Rectal smooth muscle tissue (tissue), 1 donor: ENCODE measurements around the gene NAALADL2.
"Not testable (repeated sequence)": the region's sequence is repeated elsewhere in the genome, so short reads cannot be mapped to it uniquely, and the experiment has no call there.

Experiments used
- H3K27ac ChIP-seq: one replicate; pipeline ENCODE4 v1.7.0; 2013; ENCODE audit warnings: low read depth, low read length, inconsistent platforms
- H3K27me3 ChIP-seq: one replicate; pipeline ENCODE4 v1.7.0; 2013; ENCODE audit warnings: low read length; ENCODE audit not compliant: control insufficient read depth, insufficient read depth
- H3K36me3 ChIP-seq: one replicate; pipeline ENCODE4 v1.7.0; 2013; ENCODE audit warnings: low read length; ENCODE audit not compliant: control insufficient read depth, insufficient read depth
- H3K4me1 ChIP-seq: one replicate; pipeline ENCODE4 v1.7.0; 2013; ENCODE audit warnings: low read length; ENCODE audit not compliant: control insufficient read depth, insufficient read depth
- H3K4me3 ChIP-seq: one replicate; pipeline ENCODE4 v1.7.0; 2013; ENCODE audit warnings: low read length
- H3K9ac ChIP-seq: one replicate; pipeline ENCODE4 v1.7.0; 2013; ENCODE audit warnings: low read length

Gene NAALADL2

GRCh38 chr3:175805825-175806224 is 946.7 kb downstream of the NAALADL2 start:
- Histone ChIP-seq H3K27me3 (no peaks in the 10 kb centered on the region), H3K36me3 (no peaks in the 10 kb centered on the region), H3K4me3 (no peak overlapping the region), H3K9ac (no peak overlapping the region), H3K4me1 (no peaks in the 10 kb centered on the region), H3K27ac (no peak overlapping the region)

GRCh38 chr3:175807175-175807574 is 948.0 kb downstream of the NAALADL2 start:
- Histone ChIP-seq H3K27ac (no peak overlapping the region), H3K27me3 (no peaks in the 10 kb centered on the region), H3K36me3 (no peaks in the 10 kb centered on the region), H3K9ac (no peak overlapping the region), H3K4me1 (no peaks in the 10 kb centered on the region), H3K4me3 (no peak overlapping the region)

GRCh38 chr3:175818811-175819464 is 959.8 kb downstream of the NAALADL2 start:
- Histone ChIP-seq H3K36me3 (no peaks in the 10 kb centered on the region), H3K27ac (no peak overlapping the region), H3K4me3 (no peak overlapping the region), H3K4me1 (no peaks in the 10 kb centered on the region), H3K27me3 (no peaks in the 10 kb centered on the region), H3K9ac (no peak overlapping the region)

GRCh38 chr3:175822766-175823491 is 963.8 kb downstream of the NAALADL2 start:
- H3K4me1 ChIP-seq, H3K27me3 ChIP-seq: not testable (repeated sequence)

GRCh38 chr3:175825016-175825580 is 966.0 kb downstream of the NAALADL2 start:
- H3K4me1 ChIP-seq, H3K36me3 ChIP-seq, H3K27me3 ChIP-seq, H3K4me3 ChIP-seq, H3K27ac ChIP-seq, H3K9ac ChIP-seq: not testable (repeated sequence)

More at GRCh38 chr3:175822766-175823491, 963.8 kb downstream of the NAALADL2 start:
- H3K4me3 ChIP-seq, H3K36me3 ChIP-seq, H3K9ac ChIP-seq, H3K27ac ChIP-seq: not testable (repeated sequence)

- Histone ChIP-seq H3K36me3 (no peaks in the 10 kb centered on the region), H3K27ac (no peak overlapping the region), H3K4me3 (no peak overlapping the region), H3K9ac (no peak overlapping the region), H3K27me3 (no peaks in the 10 kb centered on the region), H3K4me1 (no peaks in the 10 kb centered on the region)
These were observed 967.6 kb downstream of the NAALADL2 start for GRCh38 chr3:175826759-175827158.

- H3K4me3 ChIP-seq, H3K9ac ChIP-seq, H3K27ac ChIP-seq, H3K4me1 ChIP-seq, H3K36me3 ChIP-seq, H3K27me3 ChIP-seq: not testable (repeated sequence)
These were observed 970.7 kb downstream of the NAALADL2 start for GRCh38 chr3:175829809-175830208.

- H3K27me3 ChIP-seq, H3K4me1 ChIP-seq, H3K27ac ChIP-seq, H3K36me3 ChIP-seq, H3K4me3 ChIP-seq, H3K9ac ChIP-seq: not testable (repeated sequence)
These were observed 976.6 kb downstream of the NAALADL2 start for GRCh38 chr3:175835763-175836162.

GRCh38 chr3:175836617-175837016 is 977.5 kb downstream of the NAALADL2 start:
- H3K4me3 ChIP-seq: no peak overlapping the region
- no peak overlapping the region for H3K27ac ChIP-seq
- H3K9ac ChIP-seq: no peak overlapping the region
- H3K27me3 ChIP-seq: no peaks in the 10 kb centered on the region
- H3K36me3 ChIP-seq: no peaks in the 10 kb centered on the region
- peaks cover 3% of the 10 kb centered on the region for H3K4me1 ChIP-seq

GRCh38 chr3:175837962-175838361 is 978.8 kb downstream of the NAALADL2 start:
- Histone ChIP-seq H3K27ac (no peak overlapping the region), H3K4me1 (peaks cover 3% of the 10 kb centered on the region), H3K4me3 (no peak overlapping the region), H3K36me3 (no peaks in the 10 kb centered on the region), H3K27me3 (no peaks in the 10 kb centered on the region), H3K9ac (no peak overlapping the region)

GRCh38 chr3:175839366-175840005 is 980.4 kb downstream of the NAALADL2 start:
- no peaks in the 10 kb centered on the region for H3K36me3 ChIP-seq
- H3K9ac ChIP-seq: no peak overlapping the region
- no peaks in the 10 kb centered on the region for H3K27me3 ChIP-seq
- no peak overlapping the region for H3K4me3 ChIP-seq
- H3K4me1 ChIP-seq: peaks cover 3% of the 10 kb centered on the region
- H3K27ac ChIP-seq: no peak overlapping the region

- no peaks in the 10 kb centered on the region for H3K36me3 ChIP-seq
- no peaks in the 10 kb centered on the region for H3K4me1 ChIP-seq
- H3K27ac ChIP-seq: no peak overlapping the region
These were observed 992.4 kb downstream of the NAALADL2 start for GRCh38 chr3:175851541-175851940.

More at GRCh38 chr3:175851541-175851940, 992.4 kb downstream of the NAALADL2 start:
- no peaks in the 10 kb centered on the region for H3K27me3 ChIP-seq
- H3K9ac ChIP-seq: no peak overlapping the region
- no peak overlapping the region for H3K4me3 ChIP-seq
